Endothelial cell of umbilical vein (primary cell): ENCODE results near the gene IGF2BP2. TPM values are rescaled to one million over a fixed set of nuclear protein-coding genes. Genes with fewer than 3 reads are reported as not detected.
"Not testable (repeated sequence)": the region's sequence is repeated elsewhere in the genome, so short reads cannot be mapped to it uniquely, and the experiment has no call there.

Experiments
- BruUV-seq: library from RNA; stranded (reverse); fragments of 400-500 nt; replicated peaks from 2 replicates; lab custom pipeline; 2021; lab: Mats Ljungman, UMichigan
- CTCF ChIA-PET: fragments of 300-600, 350-600 bp; sonication (Branson Sonifier 250); formaldehyde crosslinking; loops from one replicate; lab custom pipeline; 2021; ENCODE audit warnings: antibody characterized with exemption, inconsistent platforms; lab: Charles Lee
- POLR2A ChIA-PET: fragments of 300-600, 350-600 bp; sonication (Branson Sonifier 250); formaldehyde crosslinking; loops from one replicate; lab custom pipeline; 2021; ENCODE audit warnings: antibody characterized with exemption, inconsistent platforms; lab: Charles Lee
- DNase-seq: peaks from one replicate; pipeline ENCODE4 v3.0.0-alpha.2; 2011; ENCODE audit warnings: low read depth, low spot score
- FAIRE-seq: peaks from 2 replicates; lab custom pipeline; 2011; peaks lifted over from hg19 to GRCh38; lab: Jason Lieb, UNC
- H2AFZ ChIP-seq: 2 replicates; pipeline ENCODE4 v1.6.0; 2012; ENCODE audit warnings: low read depth, low read length, control low read depth, inconsistent platforms
- H3K27ac ChIP-seq: 2 replicates; pipeline ENCODE4 v1.5.1; 2011; ENCODE audit warnings: low read depth, mild to moderate bottlenecking, control low read depth, low read length, moderate library complexity; ENCODE audit not compliant: insufficient read depth
- H3K27me3 ChIP-seq, 2 experiments: 2 replicates each; pipeline versions ENCODE4 v1.6.0 to v1.6.1; 2011; ENCODE audit warnings: low read length in 2 of 2, mixed read lengths in 1 of 2; ENCODE audit not compliant: control insufficient read depth in 2 of 2, insufficient read depth in 2 of 2
- H3K36me3 ChIP-seq, 2 experiments: 2 replicates in 1 of 2; 3 replicates in 1 of 2; pipeline ENCODE4 v1.5.1; 2011; ENCODE audit warnings: low read length in 2 of 2, mild to moderate bottlenecking in 1 of 2, moderate library complexity in 1 of 2; ENCODE audit not compliant: control insufficient read depth in 2 of 2, insufficient read depth in 2 of 2; ENCODE audit errors: extremely low read depth in 1 of 2
- H3K4me1 ChIP-seq: 3 replicates; pipeline ENCODE4 v1.5.1; 2011; ENCODE audit warnings: mild to moderate bottlenecking, low read length; ENCODE audit not compliant: control insufficient read depth, insufficient read depth; ENCODE audit errors: extremely low read depth
- H3K4me2 ChIP-seq: 2 replicates; pipeline ENCODE4 v1.6.1; 2011; ENCODE audit warnings: low read length, control low read depth, mixed read lengths; ENCODE audit not compliant: insufficient read depth
- H3K4me3 ChIP-seq, 3 experiments: fragments of 200-600 bp in 1 of 3; sonication (generic), shearing (Covaris generic) in 1 of 3; replicated peaks in 1 of 3; 2 replicates each; pipeline ENCODE4 v1.5.1; 2011 to 2016; ENCODE audit warnings: control low read depth in 3 of 3, low read length in 3 of 3, mild to moderate bottlenecking in 2 of 3, inconsistent platforms in 1 of 3, low read depth in 1 of 3, moderate library complexity in 1 of 3; ENCODE audit not compliant: insufficient read depth in 1 of 3
- H3K79me2 ChIP-seq: 2 replicates; pipeline ENCODE4 v1.6.0; 2012; ENCODE audit warnings: low read length, inconsistent platforms; ENCODE audit not compliant: control insufficient read depth, insufficient read depth
- H3K9ac ChIP-seq: replicated peaks from 2 replicates; pipeline ENCODE3; 2011; ENCODE audit warnings: low read length, control low read depth; ENCODE audit not compliant: insufficient read depth; ENCODE audit errors: extremely low read depth
- H3K9me1 ChIP-seq: replicated peaks from 3 replicates; pipeline ENCODE4 v1.6.0; 2011; ENCODE audit warnings: mild to moderate bottlenecking, low read length; ENCODE audit not compliant: control insufficient read depth, insufficient read depth; ENCODE audit errors: extremely low read depth
- H3K9me3 ChIP-seq: replicated peaks from 2 replicates; pipeline ENCODE4 v1.5.1; 2012; ENCODE audit warnings: low read length, inconsistent platforms; ENCODE audit not compliant: control insufficient read depth, insufficient read depth
- H4K20me1 ChIP-seq: replicated peaks from 2 replicates; pipeline ENCODE3; 2011; ENCODE audit warnings: mild to moderate bottlenecking, low read length; ENCODE audit not compliant: control insufficient read depth, insufficient read depth; ENCODE audit errors: extremely low read depth
- EZH2 ChIP-seq: IDR thresholded peaks from 2 replicates; pipeline ENCODE4 v1.6.1; 2012; ENCODE audit warnings: borderline replicate concordance, low read depth, mild to moderate bottlenecking, moderate library complexity, low read length, inconsistent platforms; ENCODE audit not compliant: severe bottlenecking
- FOS ChIP-seq: IDR thresholded peaks from 2 replicates; pipeline ENCODE4 v1.6.1; 2011; ENCODE audit warnings: mild to moderate bottlenecking, low read length, moderate library complexity, borderline replicate concordance; ENCODE audit not compliant: insufficient read depth
- GATA2 ChIP-seq: IDR thresholded peaks from 2 replicates; pipeline ENCODE4 v1.7.0; 2011; ENCODE audit warnings: low read depth, mild to moderate bottlenecking, moderate library complexity, mixed read lengths, low read length; ENCODE audit not compliant: insufficient read length, insufficient read depth
- JUN ChIP-seq: IDR thresholded peaks from 2 replicates; pipeline ENCODE4 v1.6.1; 2011; ENCODE audit warnings: borderline replicate concordance, low read depth; ENCODE audit not compliant: insufficient read length, insufficient read depth
- MYC ChIP-seq: IDR thresholded peaks from one replicate; pipeline ENCODE4 v1.6.1; 2011; ENCODE audit warnings: mild to moderate bottlenecking, low read depth, low read length
- POLR2A ChIP-seq: IDR thresholded peaks from 2 replicates; pipeline ENCODE4 v1.6.1; 2012; ENCODE audit warnings: low read depth, mild to moderate bottlenecking, control low read depth, low read length
- POLR2AphosphoS5 ChIP-seq: IDR thresholded peaks from 2 replicates; pipeline ENCODE4 v1.6.1; 2012; ENCODE audit warnings: low read depth, mild to moderate bottlenecking, control low read depth, low read length, moderate library complexity; ENCODE audit not compliant: insufficient read depth
- dilution Hi-C: fragments of 300-500 bp; cut with MboI; formaldehyde crosslinking; loops from one replicate; pipeline ENCODE4 v1.15.0; 2019; ENCODE audit warnings: low sequenced_read_pairs; ENCODE audit not compliant: extremely low pct_ligation_motif_present
- intact Hi-C: fragments of 100-400 bp; cut with micrococcal nuclease; formaldehyde crosslinking; loops from one replicate; pipeline ENCODE4 v1.10.0; 2022
- polyA plus RNA-seq, 4 experiments: library from polyadenylated mRNA; depleted of rRNA in 3 of 4; stranded (reverse) in 3 of 4; unstranded in 1 of 4; fragments of >200 nt; gene quantifications; 2 replicates each; pipeline versions ENCODE4 v1.2.1 to v1.2.3, GENCODE V29; 2011 to 2012; ENCODE audit warnings: missing spikeins in 1 of 4
- total RNA-seq: library from RNA; stranded (reverse); gene quantifications from 2 replicates; pipeline ENCODE4 v1.2.3, GENCODE V29; 2021
- TF ChIP-seq, protein P1 (sequence below), 2 donors: IDR thresholded peaks; 1 replicate in 1 of 2; 2 replicates in 1 of 2; pipeline ENCODE4 v1.5.1; 2011; ENCODE audit warnings: low read length in 2 of 2, mild to moderate bottlenecking in 2 of 2, moderate library complexity in 2 of 2, control low read depth in 1 of 2, inconsistent platforms in 1 of 2, low read depth in 1 of 2; ENCODE audit not compliant: insufficient read depth in 1 of 2; ENCODE audit errors: extremely low read depth in 1 of 2
- TF ChIP-seq, protein P2 (sequence below): IDR thresholded peaks from 2 replicates; pipeline ENCODE4 v1.6.1; 2011; ENCODE audit not compliant: insufficient read depth, insufficient read length

The IGF2BP2 gene
- total and polyA plus RNA-seq, 2 donors (not counting 3 experiments of a cell fraction or from before 2014, with no cell fraction given): 10.7 to 130 TPM

- Histone ChIP-seq H3K27me3 (no peaks in the 10 kb centered on the region), H3K4me2 (no peak overlapping the region), H3K9me3 (no peaks in the 10 kb centered on the region), H3K4me1 (peaks cover 40% of the 10 kb centered on the region), H3K9ac (no peak overlapping the region), H3K79me2 (peaks cover 5% of the 10 kb centered on the region), H3K4me3 (no peak overlapping the region), H3K27ac (no peak overlapping the region), H4K20me1 (no peaks in the 10 kb centered on the region), H3K36me3 (peaks cover 0 to 13% of the 10 kb centered on the region in 2 experiments), H2AFZ (no peak overlapping the region), H3K9me1 (no peaks in the 10 kb centered on the region)
- FAIRE-seq (no peak), DNase-seq (no peak)
- ChIA-PET CTCF (interaction anchor here (1.1 to 7.6 kb wide), 13 partner anchors 8 to 316 kb away, joined by 3 to 223 read pairs (median 24); no protein-coding TSS in a partner anchor), POLR2A (interaction anchor here (0.7 to 0.9 kb wide), 2 partner anchors 101 to 112 kb away, joined by 3 to 12 read pairs; no protein-coding TSS in a partner anchor)
- TF ChIP-seq POLR2A (no peak), EZH2 (no peak), FOS (no peak), GATA2 (no peak), JUN (no peak), POLR2AphosphoS5 (no peak), MYC (no peak)
- TF ChIP-seq, protein P1, sequence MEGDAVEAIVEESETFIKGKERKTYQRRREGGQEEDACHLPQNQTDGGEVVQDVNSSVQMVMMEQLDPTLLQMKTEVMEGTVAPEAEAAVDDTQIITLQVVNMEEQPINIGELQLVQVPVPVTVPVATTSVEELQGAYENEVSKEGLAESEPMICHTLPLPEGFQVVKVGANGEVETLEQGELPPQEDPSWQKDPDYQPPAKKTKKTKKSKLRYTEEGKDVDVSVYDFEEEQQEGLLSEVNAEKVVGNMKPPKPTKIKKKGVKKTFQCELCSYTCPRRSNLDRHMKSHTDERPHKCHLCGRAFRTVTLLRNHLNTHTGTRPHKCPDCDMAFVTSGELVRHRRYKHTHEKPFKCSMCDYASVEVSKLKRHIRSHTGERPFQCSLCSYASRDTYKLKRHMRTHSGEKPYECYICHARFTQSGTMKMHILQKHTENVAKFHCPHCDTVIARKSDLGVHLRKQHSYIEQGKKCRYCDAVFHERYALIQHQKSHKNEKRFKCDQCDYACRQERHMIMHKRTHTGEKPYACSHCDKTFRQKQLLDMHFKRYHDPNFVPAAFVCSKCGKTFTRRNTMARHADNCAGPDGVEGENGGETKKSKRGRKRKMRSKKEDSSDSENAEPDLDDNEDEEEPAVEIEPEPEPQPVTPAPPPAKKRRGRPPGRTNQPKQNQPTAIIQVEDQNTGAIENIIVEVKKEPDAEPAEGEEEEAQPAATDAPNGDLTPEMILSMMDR (IDR thresholded peaks at IDR 0.05; ENCODE audit: extremely low read depth in 1 of 2, insufficient read depth in 1 of 2, low read depth in 1 of 2, low read length in 2 of 2): no peak
- TF ChIP-seq, protein P2, sequence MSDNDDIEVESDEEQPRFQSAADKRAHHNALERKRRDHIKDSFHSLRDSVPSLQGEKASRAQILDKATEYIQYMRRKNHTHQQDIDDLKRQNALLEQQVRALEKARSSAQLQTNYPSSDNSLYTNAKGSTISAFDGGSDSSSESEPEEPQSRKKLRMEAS: no peak
- intact Hi-C loops: loop anchor here (2.0 kb wide), 3 partner anchors 27 to 271 kb away; no protein-coding TSS in a partner anchor
- dilution Hi-C loops: no loop called here
- BruUV-seq: no TSS peak
Observed at GRCh38 chr3:185661772-185662171, 163.1 kb downstream of the IGF2BP2 start.

GRCh38 chr3:185661296-185661695 is 163.5 kb downstream of the IGF2BP2 start:
- H3K9ac ChIP-seq, H3K27ac ChIP-seq, FAIRE-seq, H3K4me3 ChIP-seq, H3K9me3 ChIP-seq, BruUV-seq, DNase-seq, H3K4me2 ChIP-seq, H4K20me1 ChIP-seq, H2AFZ ChIP-seq, H3K27me3 ChIP-seq, dilution Hi-C loops, H3K79me2 ChIP-seq, H3K9me1 ChIP-seq: not testable (repeated sequence)
- intact Hi-C loops: loop anchor here (2.0 kb wide), 3 partner anchors 28 to 272 kb away; no protein-coding TSS in a partner anchor
- Histone ChIP-seq H3K36me3 (peaks cover 0 to 13% of the 10 kb centered on the region in 2 experiments), H3K4me1 (peaks cover 45% of the 10 kb centered on the region)
- ChIA-PET CTCF (interaction anchor here (1.1 to 7.6 kb wide), 34 partner anchors 9 to 956 kb away, joined by 3 to 223 read pairs (median 12); partner anchors contain the start of genes IGF2BP2 and TRA2B), POLR2A (interaction anchor here (0.7 kb wide), 1 partner anchor 112 kb away, joined by 3 read pairs; no protein-coding TSS in a partner anchor)
